ENCODE measurements around the gene SNTG2.

DNA sequence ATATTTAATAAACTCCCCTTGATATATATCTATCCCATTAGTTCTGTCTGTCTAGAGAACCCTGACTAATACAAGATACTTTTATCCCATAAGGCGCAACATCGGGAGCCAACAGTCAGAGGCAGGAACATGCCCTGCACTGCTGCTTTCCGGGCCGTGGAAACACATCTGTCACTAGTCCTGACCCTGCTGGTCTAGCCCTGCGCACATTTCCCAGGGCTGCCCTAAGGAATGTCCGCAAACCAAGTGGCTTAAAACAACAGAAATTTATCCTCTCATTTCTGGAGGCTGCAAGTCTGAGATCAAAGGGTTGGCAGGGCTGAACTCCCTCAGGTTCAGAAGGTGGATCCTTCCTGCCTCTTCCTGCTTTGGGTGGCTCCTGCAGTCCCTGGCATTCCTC lies 348.4 kb downstream of the SNTG2 start:
- TF ChIP-seq, protein P1, sequence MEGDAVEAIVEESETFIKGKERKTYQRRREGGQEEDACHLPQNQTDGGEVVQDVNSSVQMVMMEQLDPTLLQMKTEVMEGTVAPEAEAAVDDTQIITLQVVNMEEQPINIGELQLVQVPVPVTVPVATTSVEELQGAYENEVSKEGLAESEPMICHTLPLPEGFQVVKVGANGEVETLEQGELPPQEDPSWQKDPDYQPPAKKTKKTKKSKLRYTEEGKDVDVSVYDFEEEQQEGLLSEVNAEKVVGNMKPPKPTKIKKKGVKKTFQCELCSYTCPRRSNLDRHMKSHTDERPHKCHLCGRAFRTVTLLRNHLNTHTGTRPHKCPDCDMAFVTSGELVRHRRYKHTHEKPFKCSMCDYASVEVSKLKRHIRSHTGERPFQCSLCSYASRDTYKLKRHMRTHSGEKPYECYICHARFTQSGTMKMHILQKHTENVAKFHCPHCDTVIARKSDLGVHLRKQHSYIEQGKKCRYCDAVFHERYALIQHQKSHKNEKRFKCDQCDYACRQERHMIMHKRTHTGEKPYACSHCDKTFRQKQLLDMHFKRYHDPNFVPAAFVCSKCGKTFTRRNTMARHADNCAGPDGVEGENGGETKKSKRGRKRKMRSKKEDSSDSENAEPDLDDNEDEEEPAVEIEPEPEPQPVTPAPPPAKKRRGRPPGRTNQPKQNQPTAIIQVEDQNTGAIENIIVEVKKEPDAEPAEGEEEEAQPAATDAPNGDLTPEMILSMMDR (IDR thresholded peaks at IDR 0.05) = no peak
- TF ChIP-seq ZFX (IDR thresholded peaks at IDR 0.05; ENCODE audit: borderline replicate concordance) = no peak

Data from 22Rv1 (cell line).